Cardiac fibroblast (primary cell): ENCODE measurements around the gene APOD.

Experiments used
- DNase-seq, 2 donors: peaks; one replicate each; pipeline versions ENCODE4 v3.0.0 to v3.0.0-alpha.2; 2010; ENCODE audit warnings: low read depth in 2 of 2
- H3K4me3 ChIP-seq, 2 donors: replicated peaks in 1 of 2; 1 replicate in 1 of 2; 2 replicates in 1 of 2; pipeline ENCODE4 v1.5.1; 2011; ENCODE audit warnings: low read depth in 2 of 2, low read length in 2 of 2, mild to moderate bottlenecking in 2 of 2, moderate library complexity in 1 of 2
- CTCF ChIP-seq: IDR thresholded peaks from one replicate; pipeline ENCODE4 v1.5.1; 2011; ENCODE audit warnings: low read depth, mild to moderate bottlenecking, low read length, inconsistent platforms

APOD gene

DNA sequence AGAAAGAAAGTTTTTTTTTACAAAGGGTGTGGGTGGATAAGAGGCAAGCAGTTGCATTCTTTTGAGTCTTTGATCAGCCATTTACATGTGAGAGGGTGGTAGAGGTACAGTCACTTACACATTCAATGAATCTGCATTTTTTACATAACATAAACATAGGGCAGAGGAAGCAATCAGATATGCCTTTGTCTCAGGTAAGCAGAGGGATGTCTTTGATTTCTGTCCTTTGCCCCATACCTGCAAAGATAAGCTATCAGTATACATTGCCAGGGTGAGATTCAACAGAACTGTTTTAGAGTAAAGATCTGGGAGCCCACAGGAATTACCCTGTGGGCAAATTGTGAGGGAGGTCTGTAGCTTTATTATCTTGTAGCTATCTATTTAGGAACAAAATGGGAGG lies 35.2 kb downstream of the APOD start:
- no peak overlapping the region for H3K4me3 ChIP-seq
- DNase-seq, result no peak
- no peak for TF ChIP-seq CTCF

DNA sequence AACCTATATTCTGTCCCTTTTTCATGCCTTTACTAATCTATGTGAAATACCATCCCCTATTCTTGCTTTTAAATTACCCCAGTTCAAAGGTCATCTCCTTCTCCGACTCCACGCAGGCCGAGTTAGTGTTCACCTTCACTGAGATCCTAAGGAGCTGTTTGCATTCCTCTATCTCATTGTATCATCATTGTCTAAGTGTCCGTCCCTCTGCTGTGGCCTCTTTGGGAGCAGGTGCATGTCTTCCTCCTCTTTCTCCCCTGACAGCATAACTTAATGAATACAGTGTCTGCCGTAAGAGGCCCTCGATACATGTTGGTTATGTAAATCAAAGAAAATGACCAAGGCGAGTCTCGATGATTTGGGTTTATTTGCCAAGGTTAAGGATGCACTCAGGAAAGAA lies 35.7 kb downstream of the APOD start:
- H3K4me3 ChIP-seq, result no peak overlapping the region
- DNase-seq, result no peak
- TF ChIP-seq CTCF, result no peak

DNA sequence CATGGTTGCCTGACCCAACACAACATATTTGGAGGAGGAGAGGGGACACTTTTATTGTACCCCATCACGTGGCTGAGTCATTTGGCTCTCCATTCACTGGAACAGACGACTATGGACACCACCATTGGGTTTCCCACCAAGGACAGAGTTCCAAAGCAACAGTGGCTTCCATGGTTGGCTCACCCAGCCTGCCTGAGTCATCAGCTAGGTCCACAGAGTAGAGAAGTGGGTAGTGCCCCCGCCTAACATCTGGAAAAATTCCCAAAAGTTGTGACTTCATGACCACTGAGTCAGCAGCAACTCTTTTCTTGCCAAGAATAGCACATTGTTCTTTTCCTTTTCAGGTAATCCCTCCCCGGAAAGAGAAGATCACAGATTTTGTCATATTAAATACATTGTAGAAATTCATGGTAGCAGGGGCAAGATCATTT lies 37.6 kb downstream of the APOD start:
- DNase-seq, result peak; percentile 92 to 95
- H3K4me3 ChIP-seq, result no peak overlapping the region
- TF ChIP-seq CTCF, result no peak

DNA sequence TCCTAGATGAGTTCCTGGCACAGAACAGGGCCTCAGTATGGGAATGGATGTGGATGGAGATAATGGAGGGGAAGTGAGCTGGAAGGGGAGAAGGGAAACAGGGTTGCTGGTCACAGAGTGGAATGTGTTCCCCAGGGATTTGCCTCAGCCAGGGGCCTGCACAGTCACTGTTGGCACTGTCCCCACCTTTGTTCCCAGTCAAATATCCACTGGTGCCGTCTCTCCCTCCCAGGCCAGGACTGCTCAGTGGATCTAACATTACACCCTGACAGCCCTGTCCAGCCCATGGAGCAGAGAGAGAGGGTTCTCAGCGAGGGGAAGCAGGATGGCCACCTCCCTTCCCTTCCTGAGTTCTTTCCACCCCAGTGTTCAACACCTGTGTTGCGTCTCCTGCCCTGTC lies 39.1 kb downstream of the APOD start:
- no peak overlapping the region for H3K4me3 ChIP-seq
- DNase-seq, result peak; percentile 60 to 85
- TF ChIP-seq CTCF, result no peak

DNA sequence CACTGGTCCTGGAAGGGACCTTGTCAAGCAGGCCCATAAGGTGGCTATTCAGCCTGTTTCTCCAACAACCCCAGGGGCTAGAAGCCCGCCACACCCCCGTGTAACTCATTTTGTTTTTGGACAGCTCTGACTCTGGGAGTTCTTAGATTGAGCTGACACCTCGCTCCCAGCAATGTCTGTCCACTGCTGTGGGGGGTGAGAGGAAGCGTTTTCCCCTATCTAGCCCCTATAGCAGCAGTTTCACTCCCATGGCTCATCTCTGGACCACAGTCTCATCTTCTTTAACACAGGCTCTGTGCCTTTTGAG lies 39.6 kb downstream of the APOD start:
- no peak overlapping the region for H3K4me3 ChIP-seq
- DNase-seq, result no peak
- no peak for TF ChIP-seq CTCF

DNA sequence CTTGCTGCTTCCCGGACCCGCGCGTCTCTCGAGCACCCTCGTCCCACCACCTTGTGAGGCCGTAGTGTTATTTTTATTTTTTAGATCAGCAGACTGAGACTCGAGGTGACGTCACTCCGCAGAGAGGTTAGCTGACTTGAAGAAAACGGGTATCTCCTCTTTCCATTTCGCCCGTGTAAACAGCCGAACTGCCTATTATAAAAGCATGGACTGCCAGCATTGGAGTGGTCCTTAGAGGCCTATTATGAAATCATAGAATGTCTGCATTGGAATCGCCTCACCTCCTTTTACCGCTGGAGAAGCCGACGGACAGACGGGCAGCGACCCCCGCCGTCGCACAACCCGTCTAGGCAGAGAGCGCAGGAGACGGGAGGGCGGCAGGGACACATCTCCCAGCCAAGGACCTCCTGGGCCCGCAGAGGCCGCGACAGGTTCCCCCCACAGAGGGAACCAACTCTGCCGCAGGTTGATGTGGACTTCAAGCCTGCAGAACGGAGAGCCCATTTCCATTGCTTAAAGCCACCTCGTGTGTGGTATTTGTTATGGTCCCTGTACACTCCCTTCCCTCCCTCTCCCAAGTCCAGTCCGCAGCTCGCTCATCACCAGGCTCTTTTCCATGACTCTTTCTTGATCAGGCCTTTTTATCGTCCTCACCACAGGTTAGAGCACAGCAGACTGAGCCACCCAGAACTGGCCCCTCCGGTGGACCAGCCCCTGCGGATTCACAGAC lies 40.1 kb downstream of the APOD start:
- peak; percentile 32 to 46 for DNase-seq
- H3K4me3 ChIP-seq, result peak overlapping the region; percentile 81 to 84
- no peak for TF ChIP-seq CTCF
